GM19455 (cell line): ENCODE data around the gene ADAMTSL2.

Experiments
- ATAC-seq: cut with Tn5 transposase; IDR thresholded peaks from one replicate; pipeline ENCODE4 v1.9.1; 2021; ENCODE audit not compliant: unreplicated experiment

The ADAMTSL2 gene

DNA sequence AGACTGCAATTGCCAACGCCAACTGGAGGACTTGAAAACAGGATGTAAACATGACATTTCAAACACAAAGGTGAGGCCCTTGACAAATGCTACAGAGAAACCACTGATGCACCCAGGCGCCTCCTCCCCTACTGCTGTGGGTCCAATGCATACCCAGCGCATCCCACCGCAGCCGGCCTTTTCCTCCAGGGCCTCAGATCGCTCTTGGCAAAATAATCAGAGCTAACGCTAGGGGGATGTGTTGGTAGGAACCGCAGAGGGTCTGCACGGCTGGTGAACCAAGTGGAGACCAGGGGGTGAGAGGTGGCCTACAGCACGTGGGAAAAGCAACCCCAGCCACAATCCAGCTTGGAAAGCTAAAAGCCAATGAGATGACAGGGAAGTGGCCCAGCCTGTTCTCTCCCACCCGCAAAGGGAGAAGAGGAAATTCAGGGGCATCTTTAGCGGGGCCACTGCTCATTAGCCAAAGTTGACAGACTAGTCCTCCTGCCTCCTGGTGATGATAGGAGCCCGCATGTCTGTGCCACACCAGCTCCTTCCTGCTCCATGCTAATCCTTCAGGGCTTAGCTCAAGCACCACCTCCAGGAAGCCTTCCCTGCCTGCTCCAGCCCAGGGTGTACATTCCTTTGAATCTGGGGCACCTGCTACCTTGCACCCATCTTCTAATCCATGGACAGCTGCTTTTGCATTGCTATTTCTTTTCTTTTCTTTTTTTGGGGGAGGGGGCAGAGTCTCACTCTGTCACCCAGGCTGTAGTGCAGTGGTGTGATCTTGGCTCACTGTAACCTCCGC, 68.8 kb downstream of the ADAMTSL2 start:
- ATAC-seq, result no peak

DNA sequence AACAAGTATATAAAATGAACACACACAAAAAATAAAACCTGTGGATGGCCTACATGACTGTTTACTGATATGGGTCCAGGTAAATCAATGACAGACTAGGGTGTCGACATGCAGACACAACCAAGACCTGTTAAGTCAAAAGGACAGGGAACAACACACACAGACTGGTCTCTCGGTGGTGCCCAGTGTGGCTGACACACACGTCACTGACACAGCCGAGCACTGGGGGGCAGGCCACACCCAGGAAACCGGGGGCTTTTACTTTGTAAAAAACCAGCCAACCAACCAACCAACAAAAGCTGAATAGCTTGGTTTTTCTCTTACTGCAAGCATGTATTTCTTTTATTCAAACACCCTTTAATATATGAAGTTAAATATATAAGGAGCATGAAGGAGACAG, 69.7 kb downstream of the ADAMTSL2 start:
- no peak for ATAC-seq

DNA sequence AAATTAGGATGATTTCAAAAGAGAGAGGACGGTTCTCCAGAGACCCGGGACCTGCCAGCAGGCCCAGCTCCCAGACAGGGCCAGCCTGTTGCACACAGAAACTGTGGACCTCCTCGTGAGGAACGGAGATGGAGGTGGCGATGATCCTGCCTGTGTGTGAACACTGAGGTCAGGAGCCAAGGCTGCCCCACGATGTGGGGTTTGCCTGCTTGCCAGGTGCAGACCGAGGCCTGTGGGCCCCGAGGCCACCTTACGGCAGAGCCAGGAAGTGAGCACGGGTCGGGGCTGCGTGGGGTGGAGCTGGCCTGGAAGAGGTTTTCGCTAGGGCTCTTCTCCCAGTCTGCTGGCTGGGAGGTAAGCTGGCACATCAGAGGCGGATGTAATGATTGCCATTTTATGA, 70.4 kb downstream of the ADAMTSL2 start:
- ATAC-seq, result no peak

DNA sequence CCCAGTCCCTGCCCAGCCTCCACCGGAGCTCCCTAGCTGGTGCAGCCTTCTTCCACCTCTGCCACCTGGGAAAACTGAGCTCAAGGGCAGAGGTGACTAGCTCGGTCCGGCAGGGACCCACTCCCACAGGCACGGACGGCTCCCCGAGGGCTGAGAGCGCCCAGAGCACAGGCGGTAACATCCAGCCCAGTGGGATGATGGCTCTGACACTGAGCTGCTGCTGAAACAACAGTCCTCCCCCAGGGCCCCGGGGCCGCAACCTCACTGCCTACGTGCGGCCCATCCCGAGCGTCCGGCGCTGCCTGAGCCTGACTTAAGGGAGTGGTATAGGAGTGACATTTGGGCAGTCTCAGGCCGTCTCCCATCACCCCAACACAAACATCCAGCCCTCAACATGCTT, 70.9 kb downstream of the ADAMTSL2 start:
- ATAC-seq, result no peak

DNA sequence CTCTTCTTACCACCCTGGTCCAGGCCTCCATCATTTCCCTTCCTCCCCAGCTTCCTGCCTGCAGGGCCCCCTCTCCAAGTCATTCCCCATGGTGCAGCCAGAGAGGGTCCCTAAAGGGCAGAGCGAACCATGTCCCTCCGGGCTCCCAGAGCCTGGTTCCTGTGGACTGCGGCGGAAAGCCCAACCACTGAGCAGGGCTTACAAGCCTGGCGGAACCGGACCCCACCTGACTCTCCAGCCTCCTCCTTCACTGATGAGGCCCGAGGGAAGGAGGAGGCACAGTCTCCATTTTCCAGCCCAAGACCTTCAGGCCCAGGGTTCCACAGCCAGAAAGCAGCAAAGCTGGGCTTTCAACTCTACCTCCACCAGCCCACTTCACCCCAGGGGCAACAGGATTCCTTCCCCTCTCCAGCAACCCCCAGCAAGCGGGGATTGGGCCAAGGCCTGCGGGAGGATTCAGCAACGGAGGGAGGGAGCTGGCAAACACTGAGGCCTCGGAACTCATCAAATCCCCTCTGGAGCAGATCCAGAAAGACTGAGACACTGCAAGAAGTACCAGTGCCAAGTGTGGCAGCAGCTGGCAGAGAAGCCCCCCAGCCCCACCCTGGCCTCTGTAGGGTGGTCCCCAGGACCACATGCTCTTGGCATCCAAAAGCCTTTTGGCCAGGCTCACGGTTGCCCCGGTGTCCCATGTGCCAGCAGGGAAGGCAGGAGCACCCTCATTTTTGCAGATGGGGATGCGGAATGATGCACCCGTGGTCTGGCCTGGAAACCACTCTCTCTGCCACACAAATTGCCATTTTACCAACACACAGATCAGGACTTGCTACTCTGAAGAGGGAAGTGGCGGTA, 71.6 kb downstream of the ADAMTSL2 start:
- no peak for ATAC-seq

DNA sequence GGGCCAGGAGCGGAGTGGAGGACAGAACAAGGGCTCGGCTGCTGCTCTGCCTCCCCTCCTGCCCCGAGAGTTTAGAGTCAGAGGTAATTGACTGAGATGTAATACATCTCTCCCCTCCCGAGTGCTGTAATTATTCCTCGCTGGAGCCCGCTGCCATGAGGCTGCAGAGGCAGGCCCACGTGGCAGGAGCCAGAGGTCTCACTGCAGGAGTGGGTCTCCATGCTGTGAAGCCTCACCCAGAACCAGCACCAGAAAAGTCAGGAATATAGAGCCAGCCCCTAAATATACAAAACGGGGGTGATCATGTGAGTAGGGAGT, 72.2 kb downstream of the ADAMTSL2 start:
- ATAC-seq, result no peak

DNA sequence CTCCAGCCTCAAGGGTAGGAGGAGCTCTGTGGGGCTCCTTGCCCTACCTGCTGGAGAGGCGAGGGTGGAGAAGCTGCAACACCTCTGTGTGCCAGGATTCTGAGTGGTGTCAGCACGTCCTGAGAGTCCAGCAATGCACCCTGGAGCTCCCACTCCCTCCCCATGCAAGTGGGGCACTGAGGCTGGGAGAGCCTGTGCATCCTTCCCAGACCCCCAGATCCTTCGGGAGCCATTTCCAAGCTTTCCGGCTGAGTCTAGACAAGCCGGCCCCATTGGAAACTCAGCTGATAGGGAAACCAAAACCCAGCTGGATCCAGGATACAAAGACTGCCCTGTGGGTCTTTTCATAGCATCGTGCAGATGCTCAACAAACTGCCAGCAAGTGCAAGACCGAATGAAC, 72.9 kb downstream of the ADAMTSL2 start:
- no peak for ATAC-seq

DNA sequence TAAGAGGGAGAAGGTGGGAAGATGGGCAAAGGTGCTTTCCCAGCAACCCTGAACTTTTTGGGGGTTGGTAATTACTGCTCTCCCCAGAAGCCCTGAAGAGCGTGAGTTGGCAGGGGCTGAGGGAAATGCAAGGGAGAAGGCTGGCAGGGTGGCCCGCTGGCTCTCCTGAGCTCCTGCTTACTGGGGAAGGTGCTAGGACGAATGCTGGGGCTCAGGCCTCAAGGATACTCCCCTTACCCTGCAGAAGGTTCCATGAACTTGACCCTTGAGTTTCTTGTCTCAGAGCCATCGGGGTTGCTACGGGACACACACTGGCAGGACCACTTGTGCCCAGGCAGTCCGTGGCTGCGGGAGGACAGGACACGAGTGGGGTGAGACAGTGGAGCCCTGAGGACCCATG, 73.5 kb downstream of the ADAMTSL2 start:
- no peak for ATAC-seq

DNA sequence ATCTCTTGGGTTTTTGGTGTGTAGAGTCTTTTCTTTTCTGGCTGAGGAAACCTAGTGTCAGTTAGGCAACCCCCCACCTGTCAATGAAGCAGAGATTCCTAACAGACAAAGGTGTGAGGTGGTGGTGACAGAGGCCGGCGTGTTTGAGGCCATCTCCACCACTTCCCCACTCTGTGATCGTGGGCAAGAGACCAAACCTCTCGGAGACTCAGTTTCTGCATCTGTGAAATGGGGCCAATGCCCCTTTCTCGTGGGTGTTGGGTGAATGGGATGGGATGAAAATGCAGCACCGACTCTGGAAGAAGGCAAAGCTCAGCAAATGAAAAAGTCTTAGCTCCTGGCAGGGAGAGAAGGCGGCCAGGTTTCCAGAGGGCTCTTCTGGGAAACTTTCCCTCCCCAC, 73.9 kb downstream of the ADAMTSL2 start:
- ATAC-seq, result no peak

DNA sequence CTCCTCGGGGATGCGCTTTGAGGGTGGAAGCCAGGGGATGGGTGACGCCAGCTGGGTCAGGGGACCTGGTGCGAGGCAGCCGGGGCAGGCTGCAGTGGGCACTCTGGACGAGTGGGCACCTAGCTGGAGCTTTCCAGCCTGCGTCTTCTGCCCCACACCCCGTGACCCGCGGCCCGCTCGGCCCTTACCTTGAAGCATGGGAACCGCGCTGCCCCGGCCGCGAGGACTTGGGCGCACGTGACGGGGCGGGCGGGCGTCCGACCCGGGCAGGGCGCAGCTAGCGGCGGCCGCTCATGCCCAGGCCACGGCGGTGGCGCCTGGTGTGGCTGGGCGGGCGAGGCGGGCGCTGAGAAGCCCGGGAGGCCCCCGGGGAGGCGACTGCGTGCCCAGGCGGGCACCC, 74.4 kb downstream of the ADAMTSL2 start:
- no peak for ATAC-seq

DNA sequence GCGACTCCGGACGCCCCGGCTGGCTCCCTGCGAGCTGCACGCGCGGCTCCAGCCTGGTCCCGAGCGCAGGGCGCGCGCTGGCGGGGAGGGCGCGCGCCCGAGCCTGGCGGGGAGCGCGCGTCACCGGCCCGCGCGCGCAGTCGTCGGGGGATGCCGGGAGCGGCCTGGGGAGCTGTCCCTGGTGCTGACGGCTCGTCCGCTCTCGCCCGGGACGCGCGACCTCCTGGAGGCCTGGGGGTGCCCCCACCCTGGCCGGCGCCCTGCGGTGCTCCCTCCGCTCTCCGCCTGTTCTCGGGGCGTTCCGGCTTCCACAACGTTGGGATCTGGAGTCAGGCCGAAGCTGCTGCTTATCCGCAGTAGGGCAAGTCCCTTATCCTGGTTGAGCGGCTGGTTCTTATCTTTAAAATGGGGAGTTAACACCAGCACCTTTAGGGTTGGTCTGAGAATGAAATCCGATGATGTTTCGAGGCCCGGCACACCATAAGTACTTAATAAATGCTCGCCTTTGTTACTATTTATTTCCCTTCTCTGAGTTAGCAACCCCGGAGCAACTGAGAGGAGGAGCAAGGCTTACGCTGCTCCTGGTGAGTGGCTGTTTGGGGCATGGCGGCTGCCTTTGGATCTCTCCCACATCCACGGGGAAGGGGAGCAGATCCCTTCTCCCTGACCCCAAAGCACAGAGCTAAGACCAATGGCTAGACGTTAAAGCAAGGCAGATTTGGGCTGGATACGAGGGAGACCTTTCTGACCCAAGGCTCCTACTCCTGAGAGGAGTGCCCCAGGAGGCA, 75.0 kb downstream of the ADAMTSL2 start, which contains the start of gene FAM163B:
TSS of gene FAM163B (minus strand) at position 79 of the 788 bp plus-strand sequence. CDS start 29,166 bp downstream, outside the sequence.
- ATAC-seq, result no peak

DNA sequence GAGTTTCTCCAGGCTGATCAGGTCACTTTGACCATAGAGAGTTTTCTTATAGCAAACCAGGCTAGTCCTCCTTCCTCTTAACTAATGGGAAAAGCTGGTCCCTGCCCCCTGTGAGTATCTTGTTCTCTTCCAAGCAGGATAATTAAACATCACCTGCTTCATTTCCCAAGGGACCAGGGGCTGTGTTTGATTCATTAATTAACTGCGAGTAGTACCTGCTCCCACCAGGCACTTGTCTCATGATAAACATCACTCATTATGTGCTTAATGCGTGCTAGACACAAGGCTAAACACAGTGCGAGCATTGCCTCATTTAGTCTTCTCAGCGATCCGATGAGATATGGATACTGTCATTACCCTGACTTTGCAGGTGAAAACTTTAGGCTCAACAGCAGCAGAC, 76.3 kb downstream of the ADAMTSL2 start:
- no peak for ATAC-seq

DNA sequence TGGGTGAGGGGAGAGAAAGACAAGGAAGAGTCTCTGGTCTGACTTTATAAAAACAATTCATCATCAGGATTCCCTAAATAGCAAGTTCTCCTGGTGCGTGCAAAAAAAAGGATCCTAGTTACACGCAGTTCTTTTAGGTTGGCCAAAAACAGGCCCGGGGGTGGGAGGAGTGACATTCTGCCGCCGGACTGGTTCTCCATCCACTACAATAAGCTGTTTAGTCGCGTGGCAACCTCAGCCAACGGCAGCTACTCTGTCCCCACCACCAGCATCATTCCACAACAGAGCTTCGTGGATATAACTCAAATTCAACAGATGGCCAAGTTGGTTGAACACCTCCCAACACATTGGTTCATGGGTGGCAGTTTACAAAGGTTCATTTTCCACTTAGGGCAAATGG, 77.5 kb downstream of the ADAMTSL2 start:
- ATAC-seq, result no peak

DNA sequence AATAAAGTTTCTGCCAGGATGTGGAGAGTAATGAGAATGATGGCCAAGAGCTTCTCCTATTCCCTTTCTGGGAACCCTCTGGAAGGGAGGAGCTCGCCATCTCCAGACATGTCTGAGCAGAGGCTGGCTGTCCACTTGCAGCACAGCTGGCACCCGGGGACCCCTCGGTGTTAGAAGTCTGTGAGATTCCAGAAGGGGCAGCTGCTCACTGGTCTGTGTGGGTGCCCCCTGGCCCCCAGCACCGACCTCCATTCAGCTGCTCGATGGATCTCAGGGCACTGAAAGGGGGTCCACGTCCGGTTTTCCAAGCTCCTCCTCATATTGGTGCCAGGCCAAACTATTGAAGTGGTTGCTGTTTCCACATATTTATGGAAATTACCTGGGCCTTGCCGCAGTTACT, 78.3 kb downstream of the ADAMTSL2 start:
- no peak for ATAC-seq

DNA sequence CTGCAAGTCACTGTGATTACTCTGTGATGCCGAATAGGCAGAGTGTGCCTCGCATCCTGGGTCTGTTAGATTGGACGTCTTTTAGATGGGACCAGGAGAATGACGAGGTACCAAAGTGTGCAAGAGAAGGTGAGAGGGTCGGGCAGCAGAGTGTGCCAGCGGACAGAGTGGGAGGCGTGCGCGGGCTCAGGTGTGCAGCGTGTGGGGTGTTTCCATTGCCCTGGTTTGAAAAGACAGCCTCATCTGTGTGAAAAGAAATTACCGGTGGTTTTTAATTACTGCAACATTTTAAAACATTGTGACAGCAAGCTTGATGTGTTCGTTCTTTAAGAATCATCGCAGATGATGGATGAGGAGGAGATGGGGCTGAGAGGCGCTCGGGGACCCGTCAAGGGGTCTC, 78.9 kb downstream of the ADAMTSL2 start:
- no peak for ATAC-seq

DNA sequence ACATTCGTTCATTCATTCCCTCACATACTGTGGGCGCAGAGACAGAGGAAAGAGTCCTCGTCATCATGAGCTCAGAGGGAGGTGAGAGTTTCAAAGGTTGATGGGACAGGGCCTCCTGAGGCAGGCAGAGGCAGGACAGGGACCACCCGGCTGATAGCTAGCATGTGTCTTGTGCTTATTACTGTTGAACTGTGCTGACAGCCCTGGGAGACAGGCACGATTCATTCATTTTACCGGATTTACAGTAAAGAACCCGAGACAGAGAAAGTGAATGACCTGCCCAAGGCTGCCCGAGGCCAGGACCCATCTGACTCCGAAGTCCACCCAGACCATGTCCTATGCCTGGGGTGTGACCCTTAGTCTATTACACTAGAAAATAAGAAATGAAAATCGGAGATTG, 79.6 kb downstream of the ADAMTSL2 start:
- no peak for ATAC-seq

DNA sequence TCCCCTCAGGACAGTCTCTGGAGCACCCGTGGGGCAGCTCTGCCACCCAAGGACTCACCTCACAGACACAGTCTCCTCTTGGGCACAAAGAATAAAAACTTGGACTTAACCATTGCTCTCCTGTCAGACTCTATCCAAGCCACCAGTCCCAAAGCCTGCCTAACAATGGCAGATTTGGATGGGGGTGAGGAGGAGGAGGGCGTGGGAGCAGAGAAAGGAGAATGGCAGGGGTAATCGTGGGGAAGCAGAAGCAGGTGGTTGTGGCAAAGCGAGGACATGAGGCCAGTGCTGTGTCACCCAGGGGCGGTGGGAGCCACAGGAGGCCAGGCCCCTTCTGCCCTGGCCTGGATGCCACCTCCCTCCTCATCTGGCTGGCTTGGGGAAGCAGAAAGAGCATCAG, 80.2 kb downstream of the ADAMTSL2 start:
- ATAC-seq, result no peak

DNA sequence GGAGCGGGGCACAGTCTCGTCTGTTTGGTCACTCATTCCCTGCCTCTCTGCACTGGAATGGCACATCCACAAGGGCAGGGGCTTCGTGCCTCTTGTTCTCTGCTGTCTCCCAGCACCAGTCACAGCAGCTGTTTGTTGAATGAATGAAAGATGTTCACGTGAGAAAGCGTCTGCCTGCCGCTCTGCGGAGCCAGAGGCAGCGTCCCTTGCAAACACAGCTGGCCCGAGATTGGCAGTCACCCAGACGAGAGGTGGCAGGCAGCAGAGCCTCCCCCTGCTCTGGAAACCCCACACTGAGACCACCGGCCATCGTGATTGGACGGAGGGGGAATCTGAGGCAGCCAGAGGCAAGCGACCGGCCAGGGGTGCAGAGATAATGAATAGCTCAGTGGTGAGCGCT, 80.7 kb downstream of the ADAMTSL2 start:
- no peak for ATAC-seq

DNA sequence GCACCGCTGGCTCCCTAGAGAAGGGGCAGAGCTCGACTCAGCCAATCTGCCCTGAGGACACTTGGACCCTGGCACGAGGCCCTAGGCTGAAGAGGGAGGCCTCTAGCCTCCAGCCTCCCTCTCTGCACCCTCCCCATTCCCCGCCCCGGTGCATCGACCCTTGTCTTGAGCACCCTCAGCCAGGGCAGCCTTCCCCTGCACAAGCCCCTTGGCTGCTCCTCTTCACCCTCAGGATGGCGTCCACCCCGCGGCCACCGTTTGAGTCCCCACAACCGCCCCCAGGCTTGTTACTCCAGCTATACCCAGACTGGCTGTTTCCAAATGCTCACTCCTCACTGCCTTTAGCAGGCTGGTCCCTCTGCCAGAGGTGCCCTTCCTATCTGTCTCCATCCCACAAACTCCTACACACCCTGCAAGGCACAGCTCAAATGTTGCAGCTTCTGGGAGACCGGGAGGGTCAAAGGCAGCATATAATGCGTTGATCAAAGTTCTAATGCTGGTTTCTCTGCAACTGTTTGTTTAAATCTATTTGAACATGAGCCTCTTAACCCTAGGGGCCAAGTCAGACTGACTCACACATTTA, 81.2 kb downstream of the ADAMTSL2 start:
- ATAC-seq, result no peak

DNA sequence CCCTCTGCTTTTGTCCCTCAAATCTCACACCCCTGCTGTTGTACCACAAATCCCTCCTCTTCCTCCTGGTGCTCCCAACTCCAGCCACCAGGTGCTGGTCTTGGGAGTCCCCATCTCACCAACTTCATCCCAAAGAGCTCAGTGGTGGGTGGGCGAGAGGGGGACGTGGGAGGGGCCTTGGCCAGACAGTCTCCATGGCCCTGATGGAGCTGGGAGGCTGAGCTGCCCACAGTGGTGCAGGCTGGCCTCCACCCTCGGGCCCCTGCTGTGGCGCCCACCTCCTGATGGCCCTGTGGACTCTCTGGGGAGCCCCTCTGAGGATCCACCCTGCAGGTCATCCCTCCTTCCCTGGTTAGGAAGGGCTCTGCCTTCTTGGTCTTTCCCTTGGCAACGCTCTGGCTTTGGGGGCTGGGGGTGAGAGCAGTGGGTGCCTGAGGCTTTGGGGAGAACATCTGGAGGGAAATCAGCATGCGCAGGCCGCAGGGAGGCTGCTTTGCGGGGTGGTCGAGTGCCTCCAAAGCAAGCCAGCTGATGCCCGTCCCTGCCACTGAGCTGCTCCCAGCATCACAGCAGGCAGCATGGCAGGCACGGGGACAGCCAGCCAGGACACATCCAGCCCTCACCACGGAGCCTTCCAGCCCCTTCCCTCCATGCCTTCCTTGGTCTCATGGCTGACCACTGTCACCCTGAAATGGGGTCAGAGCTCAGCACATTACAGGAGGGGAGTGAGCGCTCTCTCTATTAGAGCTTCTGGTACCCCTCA, 82.3 kb downstream of the ADAMTSL2 start:
- no peak for ATAC-seq

DNA sequence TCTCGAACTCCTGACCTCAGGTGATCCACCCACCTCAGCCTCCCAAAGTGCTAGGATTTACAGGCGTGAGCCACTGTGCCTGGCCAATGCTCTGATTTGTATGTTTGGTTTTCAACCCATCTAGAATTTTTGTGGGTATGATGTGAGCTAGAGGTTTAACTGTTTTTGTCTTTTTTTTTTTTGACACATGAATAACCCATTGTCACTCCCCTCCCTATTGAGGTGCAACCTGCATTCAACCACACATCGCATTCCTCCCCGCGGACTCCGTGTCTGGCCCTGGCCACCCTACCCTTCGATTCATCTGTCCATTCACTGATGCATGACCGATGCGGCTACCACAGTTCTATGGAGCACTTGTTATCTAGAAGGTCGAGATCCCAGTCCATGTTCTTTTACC, 84.2 kb downstream of the ADAMTSL2 start:
- ATAC-seq, result no peak
